Fibroblast of villous mesenchyme (primary cell): ENCODE results near the gene MARCHF3. TPM values are rescaled to one million over a fixed set of nuclear protein-coding genes. Genes with fewer than 3 reads are reported as not detected.
"Not testable (repeated sequence)": the region's sequence is repeated elsewhere in the genome, so short reads cannot be mapped to it uniquely, and the experiment has no call there.

ENCODE experiments used
- DNase-seq: peaks from one replicate; pipeline ENCODE4 v3.0.0-alpha.2; 2010; ENCODE audit warnings: low read depth
- H3K4me3 ChIP-seq: 2 replicates; pipeline ENCODE4 v1.5.1; 2011; ENCODE audit warnings: low read depth, mild to moderate bottlenecking, low read length
- CTCF ChIP-seq: IDR thresholded peaks from 2 replicates; pipeline ENCODE4 v1.5.1; 2012; ENCODE audit warnings: low read depth, mild to moderate bottlenecking, low read length; ENCODE audit not compliant: insufficient read depth
- total RNA-seq: library from RNA; depleted of rRNA; stranded (reverse); fragments of >200 nt; gene quantifications from 2 replicates; pipeline ENCODE4 v1.2.3, GENCODE V29; 2012

MARCHF3 gene
- total RNA-seq, 1 donor: 10.4 TPM

- no peak overlapping the region for H3K4me3 ChIP-seq
- TF ChIP-seq CTCF: no peak
- DNase-seq: no peak
Measured at GRCh38 chr5:126847456-126847820, 182.9 kb downstream of the MARCHF3 start.

- no peak overlapping the region for H3K4me3 ChIP-seq
- TF ChIP-seq CTCF: no peak
- no peak for DNase-seq
Measured at GRCh38 chr5:126846744-126847455, 183.5 kb downstream of the MARCHF3 start.

DNA sequence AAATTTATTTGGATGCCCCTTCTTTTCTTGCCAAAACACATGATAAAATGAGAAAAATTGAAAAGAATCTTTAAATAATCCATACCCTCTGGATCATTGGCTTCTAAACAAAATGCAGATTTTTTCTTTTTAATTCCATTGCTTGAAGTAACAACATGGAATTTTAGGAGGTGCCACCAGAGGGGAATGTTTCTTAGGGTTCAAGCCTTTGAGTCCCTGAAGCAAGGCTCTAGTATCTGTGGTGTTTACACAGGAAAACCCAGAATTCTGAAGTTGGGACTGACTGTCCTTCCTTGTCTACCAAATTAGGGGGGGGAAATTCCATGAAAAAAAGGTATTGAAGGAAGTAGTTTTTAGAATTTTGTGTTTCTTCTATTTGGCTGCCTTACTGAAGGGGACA lies 184.0 kb downstream of the MARCHF3 start:
- no peak overlapping the region for H3K4me3 ChIP-seq

DNA sequence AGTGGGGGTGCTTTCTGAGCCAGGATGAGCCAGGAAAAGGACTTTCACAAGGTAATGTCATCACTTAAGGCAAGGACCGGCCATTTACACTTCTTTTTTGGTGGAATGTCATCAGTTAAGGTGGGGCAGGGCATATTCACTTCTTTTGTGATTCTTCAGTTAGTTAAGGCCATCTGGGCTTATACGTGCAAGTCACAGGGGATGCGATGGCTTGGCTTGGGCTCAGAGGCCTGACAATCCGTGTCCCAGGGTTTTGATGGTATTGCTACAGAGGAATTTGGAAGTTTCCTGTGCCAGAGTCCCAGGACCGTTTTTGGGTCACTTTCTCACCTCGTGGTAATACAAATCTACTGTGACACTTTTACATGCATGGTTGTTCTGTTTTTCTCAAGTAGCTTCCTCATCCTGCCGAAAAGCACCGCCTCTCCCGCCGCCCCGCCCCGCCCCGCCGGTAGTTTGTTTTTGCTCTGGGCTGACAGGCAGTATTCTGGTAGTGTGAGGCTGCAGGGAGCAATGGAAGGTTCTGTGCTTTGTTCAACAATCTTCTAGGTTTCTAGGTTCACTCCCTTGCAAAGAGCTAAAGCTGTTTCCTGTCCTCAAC lies 184.8 kb downstream of the MARCHF3 start:
- peak; percentile 29 for DNase-seq

More for the DNA sequence above, 184.0 kb downstream of the MARCHF3 start:
- DNase-seq: peak; percentile 45
- TF ChIP-seq CTCF: peak; percentile 27

DNA sequence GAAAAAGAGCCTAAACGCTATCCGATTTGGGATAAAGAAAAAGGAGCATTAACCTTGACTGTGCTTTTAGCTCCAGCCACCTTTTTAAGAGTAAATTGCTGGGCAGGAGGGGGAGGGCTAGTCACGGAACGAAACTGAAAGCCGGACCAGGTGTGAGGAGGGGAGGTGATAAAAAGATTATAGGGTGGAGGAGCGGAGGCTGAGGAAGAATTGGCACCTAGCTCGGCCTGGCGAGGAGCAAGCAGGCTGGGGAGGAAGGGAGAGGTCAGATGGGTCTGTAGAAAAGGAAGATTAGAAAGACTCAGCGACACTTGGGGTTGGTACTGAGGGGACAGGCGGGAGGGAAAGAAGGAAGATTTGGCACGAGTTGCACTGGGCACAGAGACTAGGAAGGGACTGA lies 187.0 kb downstream of the MARCHF3 start:
- not testable (repeated sequence) for H3K4me3 ChIP-seq, DNase-seq

More for the DNA sequence above, 184.8 kb downstream of the MARCHF3 start:
- H3K4me3 ChIP-seq: not testable (repeated sequence)

DNA sequence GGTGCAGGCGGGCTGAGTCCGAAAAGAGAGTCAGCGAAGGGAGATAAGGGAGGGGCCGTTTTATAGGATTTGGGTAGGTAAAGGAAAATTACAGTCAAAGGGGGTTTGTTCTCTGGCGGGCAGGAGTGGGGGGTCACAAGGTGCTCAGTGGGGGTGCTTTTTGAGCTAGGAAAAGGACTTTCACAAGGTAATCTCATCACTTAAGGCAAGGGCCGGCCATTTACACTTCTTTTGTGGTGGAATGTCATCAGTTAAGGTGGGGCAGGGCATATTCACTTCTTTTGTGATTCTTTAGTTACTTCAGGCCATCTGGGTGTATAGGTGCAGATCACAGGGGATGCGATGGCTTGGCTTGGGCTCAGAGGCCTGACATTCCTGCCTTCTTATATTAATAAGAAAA lies 191.0 kb downstream of the MARCHF3 start:
- not testable (repeated sequence) for H3K4me3 ChIP-seq, DNase-seq

DNA sequence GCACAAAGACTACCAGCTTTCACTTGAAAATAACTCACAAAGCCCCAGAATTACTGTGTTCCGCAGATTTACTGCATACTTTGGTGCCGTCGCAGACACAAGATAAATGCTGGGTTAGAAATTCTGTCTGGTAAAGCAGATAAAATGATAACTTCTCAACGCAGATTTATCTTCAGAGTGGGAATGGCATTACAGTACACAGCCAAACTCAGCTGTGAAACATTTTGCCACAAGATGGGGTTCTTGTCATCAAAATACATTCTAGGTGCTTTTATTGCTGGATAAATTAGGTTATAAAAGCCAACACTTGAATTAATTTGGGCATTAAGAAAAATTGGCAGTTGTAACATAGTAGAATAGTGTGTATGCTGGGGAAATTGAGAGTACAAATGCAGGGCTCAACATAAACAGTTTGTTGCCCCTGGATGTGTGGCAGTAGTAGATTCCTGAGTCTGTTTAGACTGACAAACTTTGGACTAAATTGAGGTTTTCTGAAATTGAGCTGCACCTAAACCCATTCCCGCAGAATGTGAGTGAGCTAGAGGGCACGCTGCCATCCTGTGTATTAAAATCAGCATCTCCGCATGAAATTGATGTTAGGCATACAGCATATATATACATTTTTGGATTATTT lies 192.3 kb downstream of the MARCHF3 start:
- H3K4me3 ChIP-seq: no peak overlapping the region
- peak; percentile 57 for DNase-seq
- TF ChIP-seq CTCF: peak; percentile 62

GRCh38 chr5:126837242-126837641 lies 193.1 kb downstream of the MARCHF3 start:
- DNase-seq: no peak
- no peak for TF ChIP-seq CTCF
- H3K4me3 ChIP-seq: no peak overlapping the region
